ENCODE results near the gene PGM2L1.

Gene PGM2L1

DNA sequence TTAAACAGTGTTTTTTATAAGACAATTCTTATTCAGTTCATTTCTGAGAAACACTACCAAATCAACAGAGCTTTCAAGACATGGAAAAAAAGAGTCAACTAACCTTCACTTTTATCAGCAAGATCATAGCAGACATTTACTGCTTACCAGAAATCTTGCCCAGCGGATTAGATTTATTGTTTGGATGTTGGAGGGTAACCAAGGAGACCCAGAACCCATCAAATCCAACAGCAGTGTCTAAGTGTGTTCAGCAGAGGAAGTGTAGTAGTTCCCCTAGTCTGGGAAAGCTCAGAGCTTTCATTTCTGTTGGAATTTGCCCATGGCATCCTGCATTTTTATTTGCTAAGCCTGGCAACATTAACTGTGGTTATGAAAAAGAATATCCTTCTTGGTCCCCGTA lies 2.4 kb upstream of the PGM2L1 start:
- no peak overlapping the region for H3K4me3 ChIP-seq (ENCODE audit: low read depth, low read length)
- TF ChIP-seq, protein P1, sequence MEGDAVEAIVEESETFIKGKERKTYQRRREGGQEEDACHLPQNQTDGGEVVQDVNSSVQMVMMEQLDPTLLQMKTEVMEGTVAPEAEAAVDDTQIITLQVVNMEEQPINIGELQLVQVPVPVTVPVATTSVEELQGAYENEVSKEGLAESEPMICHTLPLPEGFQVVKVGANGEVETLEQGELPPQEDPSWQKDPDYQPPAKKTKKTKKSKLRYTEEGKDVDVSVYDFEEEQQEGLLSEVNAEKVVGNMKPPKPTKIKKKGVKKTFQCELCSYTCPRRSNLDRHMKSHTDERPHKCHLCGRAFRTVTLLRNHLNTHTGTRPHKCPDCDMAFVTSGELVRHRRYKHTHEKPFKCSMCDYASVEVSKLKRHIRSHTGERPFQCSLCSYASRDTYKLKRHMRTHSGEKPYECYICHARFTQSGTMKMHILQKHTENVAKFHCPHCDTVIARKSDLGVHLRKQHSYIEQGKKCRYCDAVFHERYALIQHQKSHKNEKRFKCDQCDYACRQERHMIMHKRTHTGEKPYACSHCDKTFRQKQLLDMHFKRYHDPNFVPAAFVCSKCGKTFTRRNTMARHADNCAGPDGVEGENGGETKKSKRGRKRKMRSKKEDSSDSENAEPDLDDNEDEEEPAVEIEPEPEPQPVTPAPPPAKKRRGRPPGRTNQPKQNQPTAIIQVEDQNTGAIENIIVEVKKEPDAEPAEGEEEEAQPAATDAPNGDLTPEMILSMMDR (conservative IDR thresholded peaks at IDR 0.05; ENCODE audit: low read depth, low read length): no peak
- no peak for DNase-seq (ENCODE audit: low read depth)

DNA sequence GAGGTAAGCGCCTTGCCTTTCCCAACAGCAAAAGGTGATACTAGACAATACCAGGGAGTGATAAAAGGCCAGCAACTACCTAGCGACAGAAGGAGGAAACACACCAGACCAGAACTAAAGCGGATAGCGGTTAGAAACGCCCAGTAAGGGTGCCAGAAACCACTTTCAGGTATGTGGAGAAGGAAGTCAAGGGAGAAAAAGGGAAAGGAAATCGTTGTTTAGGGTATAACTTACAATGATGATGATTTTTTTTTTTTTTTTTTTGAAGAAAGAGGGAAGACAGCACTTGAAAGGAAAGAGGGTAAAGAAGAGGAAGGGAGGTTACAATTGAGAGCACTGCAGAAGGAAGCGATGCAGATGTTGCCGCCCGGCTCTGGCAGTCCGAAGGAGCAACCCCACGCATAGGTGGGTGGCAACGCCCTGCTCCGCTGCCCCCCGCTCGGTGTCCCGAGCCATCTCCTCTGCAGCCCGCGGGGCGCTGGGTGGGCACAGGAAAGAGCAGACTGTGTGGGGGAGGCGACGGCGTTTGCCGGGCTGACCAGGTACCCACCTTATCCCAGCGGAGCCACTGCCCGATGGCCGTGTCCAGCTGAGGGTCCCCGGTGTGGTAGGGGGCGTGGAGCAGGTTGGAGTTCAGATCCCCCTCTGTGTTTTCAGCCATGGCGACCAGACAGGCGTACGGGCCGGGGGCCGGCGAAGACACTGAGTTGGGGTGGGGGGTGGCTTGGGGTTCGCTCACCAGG lies 561 bp downstream of the PGM2L1 start:
- peak overlapping the region; percentile 96 for H3K4me3 ChIP-seq (ENCODE audit: low read depth, low read length)
- DNase-seq (ENCODE audit: low read depth): peak; percentile 43
- TF ChIP-seq, protein P1 (conservative IDR thresholded peaks at IDR 0.05; ENCODE audit: low read depth, low read length): peak; percentile 27

DNA sequence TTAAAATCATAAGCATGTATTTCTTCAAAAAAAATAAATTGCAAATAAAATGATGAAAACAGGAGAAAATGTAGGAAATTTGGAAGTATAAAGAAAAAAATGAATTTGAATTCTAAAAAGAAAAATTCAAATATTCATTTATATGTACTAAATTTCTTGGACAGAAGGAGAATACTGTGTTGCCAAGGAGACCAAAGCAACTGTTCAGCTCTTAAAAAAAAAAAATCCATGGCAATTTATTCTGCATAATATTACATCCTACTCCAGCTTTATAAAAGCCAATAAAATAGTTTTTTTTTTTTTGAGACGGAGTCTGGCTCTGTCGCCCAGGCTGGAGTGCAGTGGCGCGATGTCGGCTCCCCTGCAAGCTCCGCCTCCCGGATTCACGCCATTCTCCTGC lies 6.0 kb downstream of the PGM2L1 start:
- H3K4me3 ChIP-seq (ENCODE audit: low read depth, low read length): no peak overlapping the region
- TF ChIP-seq, protein P1 (conservative IDR thresholded peaks at IDR 0.05; ENCODE audit: low read depth, low read length): no peak
- DNase-seq (ENCODE audit: low read depth): no peak

DNA sequence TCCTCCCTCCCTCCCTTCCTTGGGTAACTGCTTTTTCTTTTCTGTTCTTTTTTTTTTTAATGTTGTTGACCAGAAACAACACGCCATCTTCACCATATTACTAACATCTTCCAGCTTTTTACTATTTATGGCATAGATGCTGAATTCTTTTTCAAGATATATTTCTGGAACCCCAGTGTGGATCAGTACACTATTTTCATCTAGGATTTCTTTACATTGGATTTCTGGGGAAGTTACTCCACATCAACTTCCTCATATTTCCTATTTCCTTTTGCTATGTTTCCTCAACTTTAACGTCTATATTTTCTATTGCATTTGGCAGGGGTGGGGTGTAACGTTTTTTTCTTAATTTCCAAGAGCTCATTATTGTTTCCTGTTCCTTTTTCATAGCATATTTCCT lies 7.0 kb downstream of the PGM2L1 start:
- TF ChIP-seq, protein P1 (conservative IDR thresholded peaks at IDR 0.05; ENCODE audit: low read depth, low read length): no peak
- H3K4me3 ChIP-seq (ENCODE audit: low read depth, low read length): no peak overlapping the region
- no peak for DNase-seq (ENCODE audit: low read depth)

DNA sequence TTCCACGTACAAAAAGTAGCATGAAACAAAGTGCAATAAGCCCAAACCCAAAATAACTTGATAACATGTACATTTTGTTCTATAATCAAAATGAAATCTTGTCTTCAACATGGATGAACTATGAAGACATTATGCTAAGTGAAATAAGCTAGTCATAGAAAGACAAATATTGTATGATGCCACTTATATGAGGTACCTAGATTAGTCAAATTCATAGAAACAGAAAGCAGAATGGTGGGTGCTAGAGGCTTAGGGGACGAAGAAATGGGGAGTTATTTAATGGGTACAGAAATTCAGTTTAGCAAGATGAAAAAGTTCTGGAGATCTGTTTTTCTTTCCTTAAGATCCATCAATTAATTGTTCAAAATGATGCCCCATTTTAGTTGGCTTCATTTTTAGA lies 7.5 kb downstream of the PGM2L1 start:
- no peak overlapping the region for H3K4me3 ChIP-seq (ENCODE audit: low read depth, low read length)
- no peak for DNase-seq (ENCODE audit: low read depth)

DNA sequence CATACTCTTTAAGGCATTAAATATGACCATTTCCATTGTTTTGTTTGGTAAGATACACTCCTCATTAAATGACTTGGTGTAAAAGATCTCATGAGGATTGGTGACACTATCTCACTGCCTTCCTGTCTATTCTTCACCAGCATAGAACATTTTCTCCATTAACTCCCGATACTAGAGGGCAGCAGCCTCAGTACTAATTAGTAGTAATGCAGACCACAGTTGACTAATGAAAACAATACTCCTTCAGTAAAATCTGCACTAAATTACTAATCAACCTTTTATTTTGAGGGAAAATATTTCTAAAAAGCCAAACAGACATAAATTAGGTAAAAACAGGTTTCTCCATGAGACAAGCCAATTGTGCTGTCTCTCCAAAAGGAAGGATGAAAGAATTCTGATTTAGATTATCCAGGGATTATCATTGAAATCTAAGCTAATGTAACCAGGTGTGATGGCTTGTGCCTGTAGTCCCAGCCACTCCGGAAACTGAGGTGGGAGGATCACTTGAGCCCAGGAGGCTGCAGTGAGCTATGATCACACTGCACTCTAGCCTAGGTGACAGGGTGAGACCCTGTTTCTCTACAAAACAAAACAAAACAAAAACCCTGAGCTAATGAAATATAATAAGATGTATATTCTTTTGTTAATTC lies 9.4 kb downstream of the PGM2L1 start:
- DNase-seq (ENCODE audit: low read depth): peak; percentile 74
- TF ChIP-seq, protein P1 (conservative IDR thresholded peaks at IDR 0.05; ENCODE audit: low read depth, low read length): peak; percentile 72

More for the DNA sequence above, 7.5 kb downstream of the PGM2L1 start:
- TF ChIP-seq, protein P1 (conservative IDR thresholded peaks at IDR 0.05; ENCODE audit: low read depth, low read length): no peak

More for the DNA sequence above, 9.4 kb downstream of the PGM2L1 start:
- no peak overlapping the region for H3K4me3 ChIP-seq (ENCODE audit: low read depth, low read length)
